ENCODE data around the gene GRM7. TPM values are rescaled to one million over a fixed set of nuclear protein-coding genes. Genes with fewer than 3 reads are reported as not detected.

GRM7 gene
- total and polyA plus RNA-seq, 10 donors, result 0.02 to 0.20 (median 0.14) TPM; not detected in 7

DNA sequence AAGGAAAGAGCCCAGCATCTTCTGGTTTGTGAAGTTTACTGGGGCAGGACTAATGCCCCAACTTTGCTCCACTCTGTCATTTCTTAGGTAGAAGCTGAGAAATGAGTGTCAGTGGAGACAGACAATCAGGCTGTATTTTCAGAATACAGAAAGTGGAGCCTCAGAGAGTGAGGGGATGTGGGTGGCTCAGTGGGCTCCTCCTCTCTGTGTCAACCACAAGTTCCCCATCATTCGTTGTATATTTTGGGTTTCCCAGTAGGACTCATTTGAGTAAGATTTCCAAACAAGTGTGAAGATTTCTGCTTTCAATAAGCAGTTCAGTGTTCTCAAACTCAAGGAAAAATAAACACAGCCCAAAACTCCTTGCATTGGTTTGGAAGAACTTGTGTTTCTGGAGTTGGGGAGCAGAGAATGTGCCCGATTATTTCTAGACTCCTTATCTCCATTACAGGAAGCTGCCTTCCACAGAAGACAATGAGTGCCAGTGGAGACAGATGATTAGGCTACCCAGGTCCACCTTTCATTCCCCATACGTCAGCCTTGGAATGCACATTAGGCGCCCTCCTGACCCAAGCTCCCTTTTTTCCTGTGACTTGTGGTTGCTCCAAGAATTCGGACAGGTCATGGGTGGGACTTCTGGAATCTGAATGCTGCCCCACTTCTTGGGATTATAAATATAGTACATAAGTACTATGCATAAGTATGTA lies 848.6 kb downstream of the GRM7 start:
- Histone ChIP-seq H3K27me3 (replicated peaks in 1 of 7) (no peaks in the 10 kb centered on the region), H3K9me3 (no peaks in the 10 kb centered on the region), H3K36me3 (no peaks in the 10 kb centered on the region), H3K4me1 (no peaks in the 10 kb centered on the region), H3K4me3 (no peak overlapping the region), H3K27ac (no peak overlapping the region)
- intact Hi-C loops (cut with DNase I; ENCODE audit: low total_unique reads), result no loop called here
- 64 to 66% (median 65%) methylated on average over 5 of the region's 5 CpGs for WGBS, 5 donors
- DNase-seq, result no peak
- no peak for TF ChIP-seq CTCF (IDR thresholded peaks at IDR 0.05 in 8 of 11, conservative IDR thresholded peaks at IDR 0.05 in 3 of 11)
- no peak for TF ChIP-seq POLR2AphosphoS5 (IDR thresholded peaks at IDR 0.05)
- no peak for TF ChIP-seq POLR2A (IDR thresholded peaks at IDR 0.05)

GRCh38 chr3:7710284-7710683 lies 849.4 kb downstream of the GRM7 start:
- Histone ChIP-seq H3K36me3 (no peaks in the 10 kb centered on the region), H3K9me3 (no peaks in the 10 kb centered on the region), H3K4me1 (no peaks in the 10 kb centered on the region), H3K4me3 (no peak overlapping the region), H3K27me3 (replicated peaks in 1 of 7) (no peaks in the 10 kb centered on the region), H3K27ac (no peak overlapping the region)
- DNase-seq, result no peak
- TF ChIP-seq POLR2A (IDR thresholded peaks at IDR 0.05), result no peak
- TF ChIP-seq POLR2AphosphoS5 (IDR thresholded peaks at IDR 0.05), result no peak
- TF ChIP-seq CTCF (IDR thresholded peaks at IDR 0.05 in 8 of 11, conservative IDR thresholded peaks at IDR 0.05 in 3 of 11), result no peak
- intact Hi-C loops (cut with DNase I; ENCODE audit: low total_unique reads), result no loop called here
- 65 to 78% (median 69%) methylated on average over 3 of the region's 3 CpGs for WGBS, 5 donors

DNA sequence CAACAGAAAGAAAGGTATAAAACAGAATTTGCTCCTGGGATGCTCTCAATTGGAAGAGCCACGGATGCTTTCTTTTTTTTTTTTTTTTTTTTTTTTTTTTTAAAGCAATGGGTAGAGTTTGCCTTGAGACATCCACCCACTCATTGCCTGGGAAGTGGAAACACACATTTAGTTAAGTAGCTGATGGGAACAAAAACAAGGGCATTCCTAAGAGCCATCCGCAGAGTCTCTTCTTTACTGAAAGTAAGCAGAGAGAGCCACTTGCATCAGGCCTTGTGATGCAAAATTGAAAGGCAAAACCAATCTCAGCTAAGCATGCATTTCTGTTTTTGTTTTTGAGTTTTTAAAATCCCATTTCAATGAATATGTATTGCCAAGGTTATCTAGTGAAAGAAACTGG lies 852.8 kb downstream of the GRM7 start:
- no peaks in the 10 kb centered on the region for H3K36me3 ChIP-seq
- no peaks in the 10 kb centered on the region for H3K4me1 ChIP-seq
- DNase-seq, result no peak
- H3K27ac ChIP-seq, result no peak overlapping the region
- intact Hi-C loops (cut with DNase I; ENCODE audit: low total_unique reads), result no loop called here
- no peak overlapping the region for H3K4me3 ChIP-seq
- H3K9me3 ChIP-seq, result no peaks in the 10 kb centered on the region
- TF ChIP-seq POLR2A (IDR thresholded peaks at IDR 0.05), result no peak
- no peak for TF ChIP-seq POLR2AphosphoS5 (IDR thresholded peaks at IDR 0.05)
- no peak for TF ChIP-seq CTCF (IDR thresholded peaks at IDR 0.05 in 8 of 11, conservative IDR thresholded peaks at IDR 0.05 in 3 of 11)
- H3K27me3 ChIP-seq (replicated peaks in 1 of 7), result no peaks in the 10 kb centered on the region
- WGBS, 5 donors, result 79 to 96% (median 83%) methylated on average over 2 of the region's 2 CpGs

DNA sequence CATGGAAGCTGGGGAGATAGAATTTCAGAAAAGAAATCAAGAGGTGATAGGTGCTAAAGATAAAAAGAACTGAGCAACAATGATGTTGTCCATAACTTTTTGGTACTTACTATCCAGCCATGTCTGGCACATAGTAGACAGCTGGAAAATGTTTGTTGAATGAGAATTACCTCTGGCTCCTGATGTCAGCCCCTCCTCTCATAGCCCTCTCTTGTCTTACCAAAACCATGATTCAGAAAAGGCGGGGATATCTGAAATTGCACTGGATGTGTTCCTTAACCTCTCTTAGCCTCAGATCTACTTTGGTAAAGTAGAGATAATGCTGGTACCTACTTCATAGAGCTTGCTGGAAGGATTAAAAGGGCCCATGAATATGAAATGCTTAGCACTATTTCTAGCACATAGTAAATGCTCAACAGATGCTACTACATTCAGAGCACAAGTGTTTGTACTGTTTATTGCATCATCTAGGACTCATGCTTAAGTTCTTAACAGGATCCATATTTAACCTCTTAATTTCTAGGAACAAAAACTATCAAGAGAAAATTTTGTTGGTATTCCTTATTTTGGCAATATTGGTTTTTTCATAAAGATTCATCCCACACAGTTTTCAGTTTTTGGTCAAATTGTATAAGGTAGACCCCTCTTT lies 859.9 kb downstream of the GRM7 start:
- no peak overlapping the region for H3K4me3 ChIP-seq

More for the DNA sequence above, 859.9 kb downstream of the GRM7 start:
- TF ChIP-seq CTCF (IDR thresholded peaks at IDR 0.05 in 8 of 11, conservative IDR thresholded peaks at IDR 0.05 in 3 of 11) (no peak), POLR2A (IDR thresholded peaks at IDR 0.05) (no peak), POLR2AphosphoS5 (IDR thresholded peaks at IDR 0.05) (no peak)
- intact Hi-C loops (cut with DNase I; ENCODE audit: low total_unique reads), result no loop called here
- H3K27ac ChIP-seq, result no peak overlapping the region
- no peaks in the 10 kb centered on the region for H3K36me3 ChIP-seq
- 73 to 88% (median 83%) methylated on average over 1 of the region's 1 CpG for WGBS, 5 donors
- H3K9me3 ChIP-seq, result no peaks in the 10 kb centered on the region
- no peaks in the 10 kb centered on the region for H3K4me1 ChIP-seq
- H3K27me3 ChIP-seq (replicated peaks in 1 of 7), result no peaks in the 10 kb centered on the region
- no peak for DNase-seq
